ENCODE data around the gene UBE2V1.
A peak's percentile ranks its signal among the peaks of the same experiment; 100 is the strongest.

UBE2V1 gene

GRCh38 chr20:50071039-50071888 is 41.7 kb downstream of the UBE2V1 start:
- no peak for DNase-seq (ENCODE audit: low read depth)

GRCh38 chr20:50070361-50070760 is 42.6 kb downstream of the UBE2V1 start:
- peak; percentile 10 for TF ChIP-seq CTCF (IDR thresholded peaks at IDR 0.05; ENCODE audit: control insufficient read depth, insufficient read depth, low read depth, low read length, missing control alignments)
- H3K4me3 ChIP-seq (ENCODE audit: control insufficient read depth, low read depth, low read length) = no peak overlapping the region
- no peak for DNase-seq (ENCODE audit: low read depth)

More at GRCh38 chr20:50071039-50071888, 41.7 kb downstream of the UBE2V1 start:
- H3K4me3 ChIP-seq (ENCODE audit: control insufficient read depth, low read depth, low read length) = peak overlapping the region; percentile 55
- peak; percentile 99 for TF ChIP-seq CTCF (IDR thresholded peaks at IDR 0.05; ENCODE audit: control insufficient read depth, insufficient read depth, low read depth, low read length, missing control alignments)

GRCh38 chr20:50068041-50068651 is 44.8 kb downstream of the UBE2V1 start:
- DNase-seq (ENCODE audit: low read depth) = no peak
- TF ChIP-seq CTCF (IDR thresholded peaks at IDR 0.05; ENCODE audit: control insufficient read depth, insufficient read depth, low read depth, low read length, missing control alignments) = no peak
- H3K4me3 ChIP-seq (ENCODE audit: control insufficient read depth, low read depth, low read length) = no peak overlapping the region

- no peak overlapping the region for H3K4me3 ChIP-seq (ENCODE audit: control insufficient read depth, low read depth, low read length)
- no peak for DNase-seq (ENCODE audit: low read depth)
- no peak for TF ChIP-seq CTCF (IDR thresholded peaks at IDR 0.05; ENCODE audit: control insufficient read depth, insufficient read depth, low read depth, low read length, missing control alignments)
Observed at GRCh38 chr20:50067461-50067860, 45.5 kb downstream of the UBE2V1 start.

GRCh38 chr20:50067018-50067417 is 45.9 kb downstream of the UBE2V1 start:
- no peak for TF ChIP-seq CTCF (IDR thresholded peaks at IDR 0.05; ENCODE audit: control insufficient read depth, insufficient read depth, low read depth, low read length, missing control alignments)
- DNase-seq (ENCODE audit: low read depth) = no peak
- no peak overlapping the region for H3K4me3 ChIP-seq (ENCODE audit: control insufficient read depth, low read depth, low read length)

- no peak for TF ChIP-seq CTCF (IDR thresholded peaks at IDR 0.05; ENCODE audit: control insufficient read depth, insufficient read depth, low read depth, low read length, missing control alignments)
- no peak for DNase-seq (ENCODE audit: low read depth)
- H3K4me3 ChIP-seq (ENCODE audit: control insufficient read depth, low read depth, low read length) = no peak overlapping the region
Observed at GRCh38 chr20:50066161-50066834, 46.7 kb downstream of the UBE2V1 start.
